Stimulated activated memory B cell treated with anti-CD40 and anti-IgM and Interleukin-4, amounts not matched to agents 10 μg/mL and 1 μg/mL and 100 μg/mL, for 72 hours (primary cell): ENCODE measurements around the gene ADGRE1.
A peak's percentile ranks its signal among the peaks of the same experiment; 100 is the strongest.

Source experiments
- ATAC-seq: fragments of 150-1000 bp; cut with Tn5 transposase; 2 replicates; pipeline ENCODE4 v1.10.0; 2021
- H3K27ac Mint-ChIP-seq: one replicate; pipeline ENCODE4 v1.8.0; 2022; ENCODE audit warnings: mild to moderate bottlenecking, mixed read lengths
- H3K27me3 Mint-ChIP-seq: one replicate; pipeline ENCODE4 v1.8.0; 2022; ENCODE audit warnings: mixed read lengths
- H3K36me3 Mint-ChIP-seq: one replicate; pipeline ENCODE4 v1.8.0; 2022; ENCODE audit warnings: mixed read lengths
- H3K4me1 Mint-ChIP-seq: one replicate; pipeline ENCODE4 v1.8.0; 2022; ENCODE audit warnings: mixed read lengths
- H3K4me3 Mint-ChIP-seq: one replicate; pipeline ENCODE4 v1.8.0; 2022; ENCODE audit warnings: mild to moderate bottlenecking, moderate library complexity, mixed read lengths
- H3K9me3 Mint-ChIP-seq: one replicate; pipeline ENCODE4 v1.8.0; 2022; ENCODE audit warnings: mixed read lengths

ADGRE1 gene

DNA sequence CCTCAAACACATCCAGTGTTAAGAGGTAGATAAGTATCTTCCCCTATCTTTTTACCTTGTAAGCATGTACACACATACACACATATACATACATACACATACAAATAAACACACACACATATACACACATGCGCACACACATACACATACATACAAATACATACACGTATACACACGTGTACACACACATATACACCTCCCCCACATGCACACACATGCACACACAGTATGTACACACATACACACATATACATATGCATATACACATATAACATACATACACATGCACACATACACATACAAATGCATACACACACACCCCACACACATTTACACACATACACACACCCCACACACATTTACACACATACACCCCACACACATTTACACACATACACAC is 24.1 kb downstream of the ADGRE1 start:
- peaks cover 8% of the 10 kb centered on the region for H3K36me3 Mint-ChIP-seq
- no peak overlapping the region for H3K27ac Mint-ChIP-seq
- peaks cover 9% of the 10 kb centered on the region for H3K27me3 Mint-ChIP-seq
- no peak overlapping the region for H3K4me3 Mint-ChIP-seq
- H3K9me3 Mint-ChIP-seq = peaks cover 22% of the 10 kb centered on the region
- H3K4me1 Mint-ChIP-seq = no peaks in the 10 kb centered on the region
- no peak for ATAC-seq

DNA sequence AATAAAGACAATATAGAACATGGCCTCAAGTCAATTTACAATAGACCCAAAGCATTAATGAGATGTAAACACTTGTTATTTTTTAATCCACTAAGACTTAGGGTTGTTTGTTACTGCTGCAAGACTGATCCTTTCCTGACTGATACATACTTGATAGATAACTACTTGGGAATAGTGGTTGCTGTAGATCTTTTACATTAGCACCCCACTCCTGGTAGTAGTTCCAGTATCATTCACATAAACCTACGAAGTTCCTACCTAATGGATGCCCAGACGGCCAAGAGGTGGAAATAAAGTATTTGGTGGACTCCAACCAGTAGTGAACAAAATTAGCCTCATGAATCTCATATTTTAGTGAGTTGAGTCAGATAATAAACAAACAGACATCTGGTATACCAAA is 26.9 kb downstream of the ADGRE1 start:
- peaks cover 8% of the 10 kb centered on the region for H3K36me3 Mint-ChIP-seq
- peaks cover 16% of the 10 kb centered on the region for H3K9me3 Mint-ChIP-seq
- no peaks in the 10 kb centered on the region for H3K4me1 Mint-ChIP-seq
- no peak for ATAC-seq
- H3K4me3 Mint-ChIP-seq = no peak overlapping the region
- H3K27me3 Mint-ChIP-seq = peaks cover 9% of the 10 kb centered on the region
- H3K27ac Mint-ChIP-seq = no peak overlapping the region

GRCh38 chr19:6916952-6917351 is 29.6 kb downstream of the ADGRE1 start:
- no peaks in the 10 kb centered on the region for H3K4me1 Mint-ChIP-seq
- no peak overlapping the region for H3K4me3 Mint-ChIP-seq
- no peak overlapping the region for H3K27ac Mint-ChIP-seq
- peaks cover 9% of the 10 kb centered on the region for H3K27me3 Mint-ChIP-seq
- H3K36me3 Mint-ChIP-seq = peaks cover 8% of the 10 kb centered on the region
- no peak for ATAC-seq
- H3K9me3 Mint-ChIP-seq = peaks cover 8% of the 10 kb centered on the region

- no peak for ATAC-seq
- H3K27ac Mint-ChIP-seq = no peak overlapping the region
- H3K27me3 Mint-ChIP-seq = peaks cover 8% of the 10 kb centered on the region
- H3K36me3 Mint-ChIP-seq = no peaks in the 10 kb centered on the region
- H3K4me3 Mint-ChIP-seq = no peak overlapping the region
- H3K9me3 Mint-ChIP-seq = peaks cover 15% of the 10 kb centered on the region
- H3K4me1 Mint-ChIP-seq = no peaks in the 10 kb centered on the region
Observed at GRCh38 chr19:6925386-6925785, 38.0 kb downstream of the ADGRE1 start.

DNA sequence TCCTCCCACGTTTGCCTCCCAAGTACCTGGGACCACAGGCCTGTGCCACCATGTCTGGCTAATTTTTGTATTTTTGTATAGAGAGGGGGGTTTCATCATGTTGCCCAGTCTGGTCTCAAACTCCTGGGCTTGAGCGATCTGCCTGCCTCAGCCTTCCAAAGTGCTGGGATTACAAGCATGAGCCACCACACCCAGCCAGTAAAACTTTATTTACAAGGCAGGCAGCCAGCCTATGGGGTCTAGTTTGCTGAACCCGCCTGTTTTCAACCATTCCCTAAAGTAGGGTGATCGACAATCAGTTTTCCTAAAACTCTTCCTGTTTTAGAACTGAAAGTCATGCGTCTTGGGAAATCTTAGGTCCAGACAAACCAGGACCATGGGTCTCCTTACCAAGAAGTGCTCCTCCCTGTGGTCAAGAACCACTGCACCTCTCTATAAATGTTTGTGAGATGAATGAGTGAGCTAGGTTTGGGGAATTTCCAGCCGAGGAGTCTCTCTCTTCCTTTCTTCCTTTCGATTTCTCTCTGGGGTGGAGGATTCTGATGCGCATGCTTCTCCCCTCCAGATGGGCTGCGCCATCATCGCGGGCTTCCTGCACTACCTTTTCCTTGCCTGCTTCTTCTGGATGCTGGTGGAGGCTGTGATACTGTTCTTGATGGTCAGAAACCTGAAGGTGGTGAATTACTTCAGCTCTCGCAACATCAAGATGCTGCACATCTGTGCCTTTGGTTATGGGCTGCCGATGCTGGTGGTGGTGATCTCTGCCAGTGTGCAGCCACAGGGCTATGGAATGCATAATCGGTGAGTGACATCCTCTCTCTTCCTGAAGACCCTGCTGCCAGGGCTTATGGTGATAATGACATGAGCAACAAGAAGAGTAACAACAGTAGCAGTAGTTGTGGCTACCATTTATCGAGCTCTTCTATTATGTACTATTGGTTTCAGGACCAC is 38.7 kb downstream of the ADGRE1 start:
- Mint-ChIP-seq H3K27me3 (peaks cover 8% of the 10 kb centered on the region), H3K4me3 (no peak overlapping the region), H3K27ac (no peak overlapping the region), H3K9me3 (peaks cover 18% of the 10 kb centered on the region), H3K36me3 (no peaks in the 10 kb centered on the region), H3K4me1 (no peaks in the 10 kb centered on the region)
- no peak for ATAC-seq

- Mint-ChIP-seq H3K9me3 (peaks cover 19% of the 10 kb centered on the region), H3K4me1 (no peaks in the 10 kb centered on the region), H3K4me3 (no peak overlapping the region), H3K27ac (no peak overlapping the region), H3K27me3 (peaks cover 8% of the 10 kb centered on the region), H3K36me3 (no peaks in the 10 kb centered on the region)
- ATAC-seq = no peak
Observed at GRCh38 chr19:6930190-6930589, 42.8 kb downstream of the ADGRE1 start.

DNA sequence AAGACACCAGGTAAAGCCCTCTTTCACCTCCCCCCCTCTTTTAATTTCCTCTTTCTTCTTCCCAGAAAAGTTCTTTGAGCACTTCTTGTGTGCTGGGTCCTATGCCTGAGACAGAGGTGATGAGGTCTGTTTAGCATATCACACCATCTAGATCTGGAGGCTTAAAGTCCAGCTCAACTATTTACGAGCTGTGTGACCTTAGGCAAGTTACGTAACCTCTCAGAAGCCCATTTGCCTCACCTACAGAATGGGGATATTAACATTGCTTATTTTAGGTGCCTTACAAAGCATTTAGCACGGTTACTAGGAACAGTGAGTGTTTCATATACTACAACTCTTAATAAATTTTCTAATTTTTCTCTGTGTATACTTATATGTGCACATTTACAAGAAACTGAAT is 47.7 kb downstream of the ADGRE1 start:
- ATAC-seq = no peak
- Mint-ChIP-seq H3K4me3 (no peak overlapping the region), H3K27ac (no peak overlapping the region), H3K36me3 (no peaks in the 10 kb centered on the region), H3K9me3 (peaks cover 15% of the 10 kb centered on the region), H3K27me3 (peaks cover 8% of the 10 kb centered on the region), H3K4me1 (no peaks in the 10 kb centered on the region)

DNA sequence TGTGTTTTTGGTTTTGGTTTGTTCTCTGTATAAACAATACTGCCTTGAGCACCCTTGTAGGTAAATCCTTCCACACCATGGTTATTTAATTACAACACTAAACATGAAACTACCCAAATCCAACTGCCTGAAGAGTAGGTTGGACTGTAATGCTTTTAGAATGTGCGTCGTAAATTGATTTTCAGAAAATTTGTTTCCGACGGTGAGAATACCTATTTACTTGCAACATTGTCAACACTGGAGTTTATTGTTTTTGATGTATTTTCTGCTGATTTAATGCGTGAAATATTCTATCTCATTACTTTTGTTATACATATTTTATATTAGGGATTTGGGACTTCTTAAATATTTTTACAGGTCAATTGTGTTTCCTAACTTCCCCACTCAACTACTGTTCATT is 48.2 kb downstream of the ADGRE1 start:
- no peak overlapping the region for H3K27ac Mint-ChIP-seq
- H3K9me3 Mint-ChIP-seq = peaks cover 15% of the 10 kb centered on the region
- no peak for ATAC-seq
- H3K4me3 Mint-ChIP-seq = no peak overlapping the region
- peaks cover 8% of the 10 kb centered on the region for H3K27me3 Mint-ChIP-seq
- no peaks in the 10 kb centered on the region for H3K36me3 Mint-ChIP-seq
- no peaks in the 10 kb centered on the region for H3K4me1 Mint-ChIP-seq

- no peak overlapping the region for H3K27ac Mint-ChIP-seq
- no peaks in the 10 kb centered on the region for H3K36me3 Mint-ChIP-seq
- peaks cover 2% of the 10 kb centered on the region for H3K9me3 Mint-ChIP-seq
- H3K4me1 Mint-ChIP-seq = peaks cover 7% of the 10 kb centered on the region
- no peak overlapping the region for H3K4me3 Mint-ChIP-seq
- no peak for ATAC-seq
- peaks cover 16% of the 10 kb centered on the region for H3K27me3 Mint-ChIP-seq
Observed at GRCh38 chr19:6945733-6946132, 58.4 kb downstream of the ADGRE1 start.

- peak; percentile 70 for ATAC-seq
- Mint-ChIP-seq H3K27ac (no peak overlapping the region), H3K4me3 (no peak overlapping the region), H3K36me3 (no peaks in the 10 kb centered on the region), H3K27me3 (peaks cover 16% of the 10 kb centered on the region), H3K9me3 (peaks cover 2% of the 10 kb centered on the region), H3K4me1 (peaks cover 7% of the 10 kb centered on the region)
Observed at GRCh38 chr19:6947745-6948144, 60.4 kb downstream of the ADGRE1 start.

- peaks cover 7% of the 10 kb centered on the region for H3K4me1 Mint-ChIP-seq
- no peak overlapping the region for H3K4me3 Mint-ChIP-seq
- no peak for ATAC-seq
Observed at GRCh38 chr19:6948884-6949283, 61.5 kb downstream of the ADGRE1 start.

DNA sequence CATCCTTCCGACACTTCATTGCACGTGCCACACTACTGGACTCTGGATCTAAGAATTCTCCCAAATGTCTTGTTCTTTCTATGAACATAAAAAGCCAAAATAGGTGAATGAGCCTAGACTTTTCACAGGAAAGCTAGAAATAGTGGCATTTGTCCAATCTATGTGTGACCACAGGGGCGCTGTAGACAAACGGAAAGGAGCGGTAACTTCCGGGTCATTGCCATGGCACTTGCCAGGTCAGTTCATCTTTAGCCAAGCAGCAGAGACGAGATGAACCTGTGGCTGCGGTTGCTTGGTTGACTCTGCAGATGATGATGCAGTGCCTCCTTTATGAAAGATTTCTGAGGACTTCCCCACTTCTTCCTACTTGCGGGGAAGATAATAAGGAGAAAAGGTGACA is 65.6 kb downstream of the ADGRE1 start:
- Mint-ChIP-seq H3K27ac (no peak overlapping the region), H3K27me3 (peaks cover 8% of the 10 kb centered on the region), H3K36me3 (no peaks in the 10 kb centered on the region), H3K4me3 (no peak overlapping the region), H3K4me1 (no peaks in the 10 kb centered on the region), H3K9me3 (no peaks in the 10 kb centered on the region)
- no peak for ATAC-seq

More at GRCh38 chr19:6948884-6949283, 61.5 kb downstream of the ADGRE1 start:
- H3K27me3 Mint-ChIP-seq = peaks cover 16% of the 10 kb centered on the region
- no peak overlapping the region for H3K27ac Mint-ChIP-seq
- peaks cover 2% of the 10 kb centered on the region for H3K9me3 Mint-ChIP-seq
- H3K36me3 Mint-ChIP-seq = no peaks in the 10 kb centered on the region

DNA sequence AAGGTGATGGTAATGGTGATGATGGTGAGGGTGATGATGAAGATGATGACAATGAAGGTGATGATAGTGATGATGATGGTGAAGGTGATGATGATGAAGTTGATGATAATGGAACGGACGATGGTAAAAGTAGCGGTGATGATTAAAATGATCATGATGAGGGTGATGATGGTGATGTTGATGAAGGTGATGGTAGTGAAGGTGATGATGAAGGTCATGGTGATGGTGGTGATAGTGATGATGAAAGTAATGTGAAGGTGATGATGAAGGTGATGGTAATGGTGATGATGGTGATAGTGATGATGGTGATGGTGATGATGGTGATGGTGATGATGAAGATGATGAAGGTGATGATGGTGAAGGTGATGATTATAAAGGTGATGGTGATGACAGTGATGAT is 67.7 kb downstream of the ADGRE1 start:
- Mint-ChIP-seq H3K9me3 (no peaks in the 10 kb centered on the region), H3K4me3 (no peak overlapping the region)

DNA sequence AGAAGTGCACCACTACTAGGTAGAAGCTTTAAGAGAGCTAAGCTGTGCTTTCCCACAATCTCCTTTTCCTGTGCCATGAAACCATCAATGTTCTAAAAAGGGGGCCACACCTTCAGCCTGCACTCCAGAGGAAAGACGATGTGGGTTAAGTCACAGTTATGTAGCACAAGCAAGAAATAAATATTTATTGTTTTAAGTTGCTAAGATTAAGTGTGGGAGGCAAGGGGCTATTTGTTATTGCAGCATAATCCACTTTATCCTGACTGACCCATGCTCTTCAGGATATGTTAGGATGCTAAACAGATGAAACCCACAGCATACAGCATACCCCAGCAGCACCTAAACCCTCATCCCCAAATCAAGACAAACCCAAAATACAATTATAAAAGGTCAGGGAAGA is 69.2 kb downstream of the ADGRE1 start:
- H3K27me3 Mint-ChIP-seq = no peaks in the 10 kb centered on the region
- H3K36me3 Mint-ChIP-seq = no peaks in the 10 kb centered on the region
- H3K4me3 Mint-ChIP-seq = no peak overlapping the region
- H3K27ac Mint-ChIP-seq = no peak overlapping the region
- H3K9me3 Mint-ChIP-seq = no peaks in the 10 kb centered on the region
- no peak for ATAC-seq
- no peaks in the 10 kb centered on the region for H3K4me1 Mint-ChIP-seq

More for the DNA sequence above, 67.7 kb downstream of the ADGRE1 start:
- no peaks in the 10 kb centered on the region for H3K27me3 Mint-ChIP-seq
- no peaks in the 10 kb centered on the region for H3K4me1 Mint-ChIP-seq
- H3K36me3 Mint-ChIP-seq = no peaks in the 10 kb centered on the region
- no peak for ATAC-seq
- no peak overlapping the region for H3K27ac Mint-ChIP-seq

DNA sequence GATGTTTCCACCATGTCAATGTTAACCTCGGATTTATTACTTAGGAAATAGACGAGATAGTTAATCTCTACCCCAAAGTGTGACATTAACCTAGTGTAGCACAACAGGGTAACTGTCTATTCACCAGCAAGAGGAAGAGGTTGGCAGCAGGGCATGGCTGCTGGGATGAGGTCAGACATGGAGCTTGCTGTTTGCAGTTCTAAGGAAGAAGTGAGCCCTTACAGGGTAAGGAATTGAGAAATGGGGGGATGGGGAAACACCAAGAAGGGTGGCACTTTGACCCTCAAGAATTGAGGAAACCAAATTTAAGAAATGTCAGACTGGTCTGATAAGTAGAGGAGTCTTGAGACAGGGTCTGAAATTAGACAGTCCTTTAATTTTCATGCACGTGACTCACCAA is 71.4 kb downstream of the ADGRE1 start:
- Mint-ChIP-seq H3K36me3 (no peaks in the 10 kb centered on the region), H3K4me3 (no peak overlapping the region), H3K9me3 (peaks cover 2% of the 10 kb centered on the region), H3K27ac (no peak overlapping the region), H3K27me3 (no peaks in the 10 kb centered on the region), H3K4me1 (peaks cover 5% of the 10 kb centered on the region)
- ATAC-seq = no peak

- Mint-ChIP-seq H3K9me3 (peaks cover 2% of the 10 kb centered on the region), H3K4me1 (peaks cover 5% of the 10 kb centered on the region), H3K36me3 (no peaks in the 10 kb centered on the region), H3K27ac (no peak overlapping the region), H3K27me3 (no peaks in the 10 kb centered on the region), H3K4me3 (no peak overlapping the region)
- ATAC-seq = no peak
Observed at GRCh38 chr19:6963244-6963852, 76.0 kb downstream of the ADGRE1 start.
